Adrenal gland (tissue), 12 donors: ENCODE measurements around the gene CASP9. TPM values are rescaled to one million over a fixed set of nuclear protein-coding genes. Genes with fewer than 3 reads are reported as not detected.
"Not testable (repeated sequence)": the region's sequence is repeated elsewhere in the genome, so short reads cannot be mapped to it uniquely, and the experiment has no call there.

Source experiments
- DNase-seq, 7 donors: peaks; one replicate each; pipeline ENCODE4 v3.0.0-alpha.2; 2019 to 2020
- H3K27ac ChIP-seq, 5 donors: fragments of 200-600 bp; sonication (generic) in 4 of 5; 1 replicate in 3 of 5; 2 replicates in 2 of 5; pipeline versions ENCODE4 v1.5.1 to v1.8.0; 2016 to 2020; ENCODE audit warnings: mild to moderate bottlenecking in 1 of 5
- H3K27me3 ChIP-seq: fragments of 200-600 bp; 2 replicates; pipeline ENCODE4 v1.8.0; 2021
- H3K36me3 ChIP-seq, 2 donors: fragments of 200-600 bp; replicated peaks in 1 of 2; 1 replicate in 1 of 2; 2 replicates in 1 of 2; pipeline versions ENCODE4 v1.5.1 to v1.8.0; 2018 to 2022
- H3K4me1 ChIP-seq, 2 donors: fragments of 200-600 bp; replicated peaks in 1 of 2; 1 replicate in 1 of 2; 2 replicates in 1 of 2; pipeline versions ENCODE4 v1.5.1 to v1.8.0; 2018 to 2021
- H3K4me3 ChIP-seq, 4 donors: fragments of 200-600 bp; sonication (generic) in 3 of 4; one replicate each; pipeline ENCODE4 v1.5.1; 2016 to 2018
- H3K9me3 ChIP-seq, 3 donors: fragments of 200-600 bp; sonication (generic) in 1 of 3; replicated peaks in 1 of 3; 1 replicate in 2 of 3; 2 replicates in 1 of 3; pipeline versions ENCODE4 v1.5.1 to v1.8.0; 2016 to 2021
- POLR2A ChIP-seq, 2 donors: fragments of 450-650 bp; IDR thresholded peaks; one replicate each; pipeline ENCODE4 v1.6.1; 2017; ENCODE audit warnings: antibody characterized with exemption in 2 of 2, mild to moderate bottlenecking in 2 of 2, moderate library complexity in 1 of 2
- WGBS, 4 donors: extraction: QIAGEN DNeasy Blood & Tissue Kit in 2 of 4; methylation state at CpG; one replicate each; pipeline versions ENCODE4 v1.1.5 to v1.1.7; 2013 to 2017; 5-methylcytosine and 5-hydroxymethylcytosine counted together
- intact Hi-C, 2 donors: fragments of 100-400 bp; cut with DNase I; formaldehyde crosslinking; loops; one replicate each; pipeline versions ENCODE4 v1.14.1 to v1.15.0; 2022 to 2023
- polyA plus RNA-seq, 3 donors: library from polyadenylated mRNA; stranded (reverse); fragments of 200-250 nt in 2 of 3; fragments of 350-450 nt in 1 of 3; fragmentation: Illumina TruSeq in 1 of 3; extraction: RNeasy Lipid Tissue Mini Kit (QIAGEN cat#74804) in 1 of 3; gene quantifications; one replicate each; pipeline ENCODE4 v1.2.3, GENCODE V29; 2013 to 2014
- total RNA-seq, 9 donors: library from RNA; depleted of rRNA in 4 of 9; stranded (reverse); fragments of >200 nt in 4 of 9; fragments of 120-200 nt in 1 of 9; fragmentation: NEBNext Ultra II Directional in 1 of 9; extraction: Animal tissue kit (Norgen Biotek cat#: 25700) in 1 of 9; gene quantifications; one replicate each; pipeline versions ENCODE4 v1.1.0 to v1.2.4, GENCODE V29; 2013 to 2023
- TF ChIP-seq, protein P1 (sequence below), 6 experiments: fragments of 450-650 bp in 4 of 6; fragments of 200-600 bp in 2 of 6; sonication (generic) in 1 of 6; IDR thresholded peaks; 1 replicate in 5 of 6; 2 replicates in 1 of 6; pipeline versions ENCODE4 v1.5.1 to v1.8.0; 2016 to 2021; ENCODE audit warnings: antibody characterized with exemption in 6 of 6, mild to moderate bottlenecking in 2 of 6, moderate library complexity in 1 of 6
- donor health status: healthy with polysubstance abuse.
- donor health status: Bipolar disorder and iron deficiency.
- donor health status: DM: yes; HTN: yes; CAD: no.
- donor health status: DM: no; HTN: no; CAD: no.
- donor health status: DM: no; HTN: no; CAD: no.
- donor health status: DM: yes; HTN: yes; CAD: no.

The CASP9 gene
- total and polyA plus RNA-seq, 12 donors, result 16.1 to 132 (median 28.3) TPM

DNA sequence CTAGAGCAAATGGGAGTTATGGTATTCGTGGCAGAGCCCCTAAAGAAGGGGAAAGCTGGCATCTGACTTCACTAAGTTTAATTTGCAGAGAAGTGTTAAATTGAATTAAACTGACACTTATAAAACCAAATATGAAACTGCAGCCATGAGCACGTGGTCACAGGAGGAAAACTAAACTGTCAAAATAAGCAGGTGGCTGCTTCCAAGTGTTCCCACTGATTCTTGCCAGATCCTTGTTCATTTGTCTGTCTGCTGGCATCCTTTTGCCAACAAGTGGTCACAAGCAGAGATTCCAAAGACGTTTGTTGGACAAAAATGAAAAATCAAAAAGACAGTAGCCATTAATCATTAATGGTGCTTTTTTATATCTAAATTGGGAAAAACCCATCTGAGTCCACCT is 54.7 kb downstream of the CASP9 start:
- 56 to 68% (median 62%) methylated on average over 3 of the region's 3 CpGs for whole genome bisulfite sequencing, 4 donors
- TF ChIP-seq, protein P1, sequence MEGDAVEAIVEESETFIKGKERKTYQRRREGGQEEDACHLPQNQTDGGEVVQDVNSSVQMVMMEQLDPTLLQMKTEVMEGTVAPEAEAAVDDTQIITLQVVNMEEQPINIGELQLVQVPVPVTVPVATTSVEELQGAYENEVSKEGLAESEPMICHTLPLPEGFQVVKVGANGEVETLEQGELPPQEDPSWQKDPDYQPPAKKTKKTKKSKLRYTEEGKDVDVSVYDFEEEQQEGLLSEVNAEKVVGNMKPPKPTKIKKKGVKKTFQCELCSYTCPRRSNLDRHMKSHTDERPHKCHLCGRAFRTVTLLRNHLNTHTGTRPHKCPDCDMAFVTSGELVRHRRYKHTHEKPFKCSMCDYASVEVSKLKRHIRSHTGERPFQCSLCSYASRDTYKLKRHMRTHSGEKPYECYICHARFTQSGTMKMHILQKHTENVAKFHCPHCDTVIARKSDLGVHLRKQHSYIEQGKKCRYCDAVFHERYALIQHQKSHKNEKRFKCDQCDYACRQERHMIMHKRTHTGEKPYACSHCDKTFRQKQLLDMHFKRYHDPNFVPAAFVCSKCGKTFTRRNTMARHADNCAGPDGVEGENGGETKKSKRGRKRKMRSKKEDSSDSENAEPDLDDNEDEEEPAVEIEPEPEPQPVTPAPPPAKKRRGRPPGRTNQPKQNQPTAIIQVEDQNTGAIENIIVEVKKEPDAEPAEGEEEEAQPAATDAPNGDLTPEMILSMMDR (IDR thresholded peaks at IDR 0.05), result no peak
- TF ChIP-seq POLR2A (IDR thresholded peaks at IDR 0.05), result no peak
- H3K27ac ChIP-seq, result no peak overlapping the region
- no peaks in the 10 kb centered on the region for H3K27me3 ChIP-seq
- no peaks in the 10 kb centered on the region for H3K4me1 ChIP-seq
- no peaks in the 10 kb centered on the region for H3K9me3 ChIP-seq
- no peak for DNase-seq
- intact Hi-C loops, result no loop called here
- H3K36me3 ChIP-seq, result no peaks in the 10 kb centered on the region
- H3K4me3 ChIP-seq, result no peak overlapping the region

DNA sequence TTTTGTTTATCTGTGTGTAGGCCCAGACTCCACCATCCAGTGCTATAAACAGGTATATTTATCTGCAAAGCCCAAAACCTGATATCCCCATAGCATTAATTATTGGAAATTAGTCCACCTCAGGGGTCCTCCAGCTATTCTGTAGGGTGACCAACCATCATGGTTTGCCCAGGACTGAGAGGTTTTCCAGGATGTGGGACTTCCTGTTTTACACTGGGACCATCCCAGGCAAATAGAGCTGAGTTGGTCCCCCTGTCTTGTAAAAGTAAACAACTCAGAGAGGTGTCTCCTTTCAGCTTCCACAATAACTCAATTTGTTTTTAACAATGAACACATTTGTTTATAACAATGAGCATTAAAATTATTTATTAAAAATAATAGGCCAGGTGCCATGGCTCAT is 55.9 kb downstream of the CASP9 start:
- H3K36me3 ChIP-seq, result no peaks in the 10 kb centered on the region
- no peaks in the 10 kb centered on the region for H3K27me3 ChIP-seq
- no peak for DNase-seq
- peaks cover 0 to 7% of the 10 kb centered on the region in 2 donors for H3K4me1 ChIP-seq
- H3K9me3 ChIP-seq, result no peaks in the 10 kb centered on the region
- no peak overlapping the region for H3K4me3 ChIP-seq
- intact Hi-C loops, result no loop called here
- H3K27ac ChIP-seq, result no peak overlapping the region
- TF ChIP-seq, protein P1 (IDR thresholded peaks at IDR 0.05), result no peak
- TF ChIP-seq POLR2A (IDR thresholded peaks at IDR 0.05), result no peak

DNA sequence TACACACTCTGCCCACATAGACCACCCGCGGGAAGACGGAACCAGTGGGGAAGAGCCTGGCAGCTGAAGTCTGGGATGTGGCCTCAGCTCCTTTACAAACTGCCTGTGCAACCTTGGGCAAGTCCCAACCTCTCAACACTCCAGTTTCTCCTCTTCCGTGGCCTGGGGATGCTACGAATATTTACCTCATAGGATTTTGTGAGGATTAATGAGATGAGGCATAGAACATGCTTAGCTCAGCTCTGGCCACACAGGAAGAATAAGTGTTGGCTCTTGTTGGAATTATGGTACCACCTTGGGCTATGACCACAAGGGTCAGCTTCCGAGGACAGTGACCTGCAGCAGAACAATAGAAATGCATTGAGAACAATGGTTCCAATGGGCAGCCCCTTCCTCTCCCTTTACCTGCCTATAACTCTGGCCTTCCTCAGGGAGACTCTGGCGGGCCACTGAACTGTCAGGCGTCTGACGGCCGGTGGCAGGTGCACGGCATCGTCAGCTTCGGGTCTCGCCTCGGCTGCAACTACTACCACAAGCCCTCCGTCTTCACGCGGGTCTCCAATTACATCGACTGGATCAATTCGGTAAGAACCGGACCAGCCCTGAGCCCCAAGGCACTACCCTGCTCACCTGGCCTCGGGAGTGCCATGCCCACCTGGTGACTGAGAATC is 56.9 kb downstream of the CASP9 start:
- WGBS, 4 donors, result 94 to 96% (median 94%) methylated on average over 19 to 22 of the region's 22 CpGs
- H3K4me1 ChIP-seq, intact Hi-C loops: not testable (repeated sequence)

DNA sequence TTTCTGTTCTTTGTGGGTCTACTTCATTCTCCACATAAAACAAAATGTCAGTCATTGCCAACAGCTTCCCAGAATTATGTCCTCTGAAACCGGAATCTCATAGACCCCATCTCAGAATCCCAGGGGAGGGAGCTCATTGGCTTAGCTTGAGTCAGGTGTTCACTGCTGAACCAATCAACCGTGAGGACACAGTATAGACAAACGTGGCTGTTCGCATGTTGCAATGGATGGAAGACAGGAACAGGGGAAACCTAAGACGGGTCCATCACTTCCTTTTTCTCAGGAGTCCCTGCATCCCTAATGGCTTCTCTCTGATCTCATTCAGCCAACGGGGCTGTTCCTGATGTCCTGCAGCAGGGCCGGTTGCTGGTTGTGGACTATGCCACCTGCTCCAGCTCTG is 58.3 kb downstream of the CASP9 start:
- no peak overlapping the region for H3K4me3 ChIP-seq
- no peaks in the 10 kb centered on the region for H3K9me3 ChIP-seq
- WGBS, 4 donors, result 79 to 84% (median 81%) methylated on average over 7 of the region's 7 CpGs

More for the DNA sequence above, 56.9 kb downstream of the CASP9 start:
- not testable (repeated sequence) for H3K27me3 ChIP-seq, H3K9me3 ChIP-seq, H3K36me3 ChIP-seq, DNase-seq, H3K4me3 ChIP-seq, H3K27ac ChIP-seq

DNA sequence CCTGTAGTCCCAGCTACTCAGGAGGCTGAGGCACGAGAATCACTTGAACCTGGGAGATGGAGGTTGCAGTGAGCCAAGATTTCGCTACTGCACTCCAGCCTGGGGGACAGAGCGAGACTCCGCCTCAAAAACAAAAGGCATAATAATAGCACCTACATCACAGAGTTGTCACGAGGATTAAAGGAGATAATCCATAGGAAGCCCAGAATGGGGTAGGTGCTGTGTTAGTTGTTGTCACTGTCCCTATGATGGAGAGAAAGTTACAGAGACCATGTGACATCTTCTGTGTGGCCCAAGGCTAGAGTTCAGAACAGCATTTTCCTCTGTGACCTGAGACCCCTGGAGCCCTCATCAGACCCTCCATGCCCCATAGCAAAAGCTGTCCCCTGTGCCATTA is 60.1 kb downstream of the CASP9 start:
- H3K4me3 ChIP-seq, H3K27me3 ChIP-seq, H3K9me3 ChIP-seq, intact Hi-C loops, DNase-seq, H3K36me3 ChIP-seq: not testable (repeated sequence)
- Histone ChIP-seq H3K27ac (peak overlapping the region in 2 of 5 donors; percentile 61 to 68), H3K4me1 (peaks cover 0 to 20% of the 10 kb centered on the region in 2 donors)
- 89 to 95% (median 92%) methylated on average over 5 of the region's 5 CpGs for WGBS, 4 donors

More for the DNA sequence above, 58.3 kb downstream of the CASP9 start:
- TF ChIP-seq, protein P1 (IDR thresholded peaks at IDR 0.05), result no peak
- no peak for TF ChIP-seq POLR2A (IDR thresholded peaks at IDR 0.05)
- intact Hi-C loops, result no loop called here
- Histone ChIP-seq H3K27me3 (no peaks in the 10 kb centered on the region), H3K27ac (no peak overlapping the region), H3K36me3 (no peaks in the 10 kb centered on the region), H3K4me1 (peaks cover 0 to 7% of the 10 kb centered on the region in 2 donors)
- DNase-seq, result no peak

DNA sequence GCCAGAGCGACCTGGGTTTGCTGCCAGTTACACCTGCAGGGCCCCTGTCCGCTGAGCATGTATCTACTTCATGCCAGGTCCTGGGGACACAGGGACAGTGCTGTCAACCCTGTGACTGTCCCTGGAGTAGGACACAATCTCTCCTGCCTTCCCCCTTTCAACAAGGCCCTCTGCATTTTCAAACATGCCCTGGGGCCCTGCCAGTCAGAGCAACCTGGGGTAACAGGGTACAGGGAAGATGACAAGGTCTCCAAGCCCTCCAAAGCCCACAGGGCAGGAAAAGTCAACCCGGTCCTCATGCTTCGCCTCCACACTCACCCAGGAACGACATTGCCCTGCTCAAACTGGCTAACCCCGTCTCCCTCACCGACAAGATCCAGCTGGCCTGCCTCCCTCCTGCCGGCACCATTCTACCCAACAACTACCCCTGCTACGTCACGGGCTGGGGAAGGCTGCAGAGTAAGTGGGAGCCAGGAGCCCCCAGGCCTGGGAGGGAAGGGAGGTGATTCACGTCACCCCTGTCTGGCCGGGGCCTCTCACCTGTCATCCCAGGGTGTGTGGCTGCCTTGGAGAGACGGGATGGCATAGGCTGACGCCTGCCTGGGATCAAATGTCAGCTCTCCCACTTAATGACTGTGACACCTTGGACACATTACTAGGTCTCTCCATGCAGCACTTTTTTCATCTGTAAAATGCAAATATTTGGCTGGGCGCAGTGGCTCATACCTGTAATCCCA is 60.8 kb downstream of the CASP9 start:
- H3K9me3 ChIP-seq, H3K27me3 ChIP-seq, H3K4me3 ChIP-seq, H3K36me3 ChIP-seq, intact Hi-C loops, DNase-seq: not testable (repeated sequence)
- WGBS, 4 donors, result 74 to 84% (median 77%) methylated on average over 9 to 14 of the region's 15 CpGs
- H3K4me1 ChIP-seq, result peaks cover 0 to 26% of the 10 kb centered on the region in 2 donors
- H3K27ac ChIP-seq, result peak overlapping the region in 1 of 5 donors; percentile 61
